HG03196 (cell line): Measurements from ENCODE around the gene DISP3.

Source experiments
- ATAC-seq: cut with Tn5 transposase; IDR thresholded peaks from one replicate; pipeline ENCODE4 v1.9.1; 2021; ENCODE audit not compliant: unreplicated experiment

DISP3 gene, protein sequence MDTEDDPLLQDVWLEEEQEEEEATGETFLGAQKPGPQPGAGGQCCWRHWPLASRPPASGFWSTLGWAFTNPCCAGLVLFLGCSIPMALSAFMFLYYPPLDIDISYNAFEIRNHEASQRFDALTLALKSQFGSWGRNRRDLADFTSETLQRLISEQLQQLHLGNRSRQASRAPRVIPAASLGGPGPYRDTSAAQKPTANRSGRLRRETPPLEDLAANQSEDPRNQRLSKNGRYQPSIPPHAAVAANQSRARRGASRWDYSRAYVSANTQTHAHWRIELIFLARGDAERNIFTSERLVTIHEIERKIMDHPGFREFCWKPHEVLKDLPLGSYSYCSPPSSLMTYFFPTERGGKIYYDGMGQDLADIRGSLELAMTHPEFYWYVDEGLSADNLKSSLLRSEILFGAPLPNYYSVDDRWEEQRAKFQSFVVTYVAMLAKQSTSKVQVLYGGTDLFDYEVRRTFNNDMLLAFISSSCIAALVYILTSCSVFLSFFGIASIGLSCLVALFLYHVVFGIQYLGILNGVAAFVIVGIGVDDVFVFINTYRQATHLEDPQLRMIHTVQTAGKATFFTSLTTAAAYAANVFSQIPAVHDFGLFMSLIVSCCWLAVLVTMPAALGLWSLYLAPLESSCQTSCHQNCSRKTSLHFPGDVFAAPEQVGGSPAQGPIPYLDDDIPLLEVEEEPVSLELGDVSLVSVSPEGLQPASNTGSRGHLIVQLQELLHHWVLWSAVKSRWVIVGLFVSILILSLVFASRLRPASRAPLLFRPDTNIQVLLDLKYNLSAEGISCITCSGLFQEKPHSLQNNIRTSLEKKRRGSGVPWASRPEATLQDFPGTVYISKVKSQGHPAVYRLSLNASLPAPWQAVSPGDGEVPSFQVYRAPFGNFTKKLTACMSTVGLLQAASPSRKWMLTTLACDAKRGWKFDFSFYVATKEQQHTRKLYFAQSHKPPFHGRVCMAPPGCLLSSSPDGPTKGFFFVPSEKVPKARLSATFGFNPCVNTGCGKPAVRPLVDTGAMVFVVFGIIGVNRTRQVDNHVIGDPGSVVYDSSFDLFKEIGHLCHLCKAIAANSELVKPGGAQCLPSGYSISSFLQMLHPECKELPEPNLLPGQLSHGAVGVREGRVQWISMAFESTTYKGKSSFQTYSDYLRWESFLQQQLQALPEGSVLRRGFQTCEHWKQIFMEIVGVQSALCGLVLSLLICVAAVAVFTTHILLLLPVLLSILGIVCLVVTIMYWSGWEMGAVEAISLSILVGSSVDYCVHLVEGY (N-terminal part only)

DNA sequence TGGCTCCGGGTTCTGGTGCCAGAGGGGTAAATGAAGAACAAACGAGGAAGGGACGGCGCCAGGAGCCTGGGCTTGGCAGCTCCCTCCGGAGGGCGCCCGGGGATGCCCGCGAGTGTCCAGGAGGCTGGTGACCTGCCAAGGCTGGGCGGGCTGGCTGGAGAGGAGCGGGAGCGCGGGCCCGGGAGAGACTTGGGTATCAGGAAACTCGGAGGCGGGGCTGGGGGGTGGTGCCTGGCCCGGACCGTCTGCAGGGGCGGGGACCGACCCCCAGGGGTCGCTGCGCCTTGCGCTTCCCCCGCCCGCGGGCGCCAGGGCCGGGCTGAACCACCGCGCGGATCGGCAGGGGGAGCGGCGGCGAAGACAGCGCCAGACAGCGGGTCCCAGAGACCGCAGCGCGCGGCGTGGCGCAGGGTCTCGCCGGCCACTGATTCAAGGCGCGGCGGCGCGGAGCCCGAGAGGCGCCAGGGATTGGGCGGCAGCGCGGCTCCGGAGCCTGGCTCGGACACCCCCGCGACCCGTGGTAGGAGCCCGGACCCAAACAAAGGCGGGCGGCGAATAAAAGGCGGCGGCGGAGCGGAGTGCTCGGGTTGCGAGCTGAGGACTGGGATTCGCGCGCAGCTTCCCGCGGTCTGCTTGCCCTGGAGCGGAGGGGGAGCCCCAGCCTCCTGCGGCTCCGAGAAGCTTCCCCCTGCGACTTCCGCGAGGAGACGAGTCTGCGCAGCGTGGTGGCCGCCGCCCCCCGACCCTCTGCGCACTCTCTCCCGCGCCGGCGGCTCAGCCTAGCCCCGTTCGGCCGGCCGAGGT, at the start of gene DISP3:
Gene DISP3, plus strand, starts transcription at position 585 of the 804 bp plus-strand sequence. CDS start 21,838 bp downstream, outside the sequence.
- peak; percentile 61 for ATAC-seq

DNA sequence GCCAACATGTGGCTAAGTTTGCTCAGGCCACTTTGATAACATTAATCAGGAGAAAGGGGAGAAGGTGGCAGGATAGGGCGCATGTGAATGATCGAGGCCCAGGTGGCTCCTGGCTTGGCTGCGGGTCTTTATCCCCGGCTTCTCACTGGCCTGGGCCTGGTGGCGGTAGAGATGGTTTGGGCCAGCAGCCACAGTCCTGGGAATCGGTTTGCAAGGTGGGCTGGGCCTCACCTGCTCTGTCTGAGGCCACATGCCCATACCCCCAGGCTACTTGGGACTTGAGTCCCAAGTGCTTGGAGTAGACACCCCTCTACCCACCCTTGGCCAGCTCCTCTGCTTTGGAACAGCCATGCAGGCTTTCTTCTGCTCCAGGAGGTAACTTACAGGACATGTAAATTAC, 49.7 kb upstream of the DISP3 start:
- ATAC-seq, result no peak

DNA sequence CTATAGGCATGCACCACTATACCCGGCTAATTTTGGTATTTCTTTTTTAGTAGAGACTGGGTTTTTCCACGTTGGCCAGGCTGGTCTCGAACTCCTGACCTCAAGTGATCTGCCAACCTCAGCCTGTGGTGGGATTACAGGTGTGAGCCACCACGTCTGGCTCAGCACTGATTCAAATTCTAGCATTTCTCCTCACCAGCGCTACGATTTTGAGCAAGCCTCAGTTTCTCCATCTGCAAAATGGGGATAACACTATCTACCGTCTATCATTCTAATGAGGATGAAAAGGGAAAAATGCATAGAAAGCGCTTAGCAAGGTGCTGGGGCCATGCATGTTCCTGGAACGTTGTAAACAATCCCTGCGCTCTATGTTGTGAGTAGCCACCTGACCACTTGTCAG, 49.0 kb upstream of the DISP3 start:
- ATAC-seq, result no peak

DNA sequence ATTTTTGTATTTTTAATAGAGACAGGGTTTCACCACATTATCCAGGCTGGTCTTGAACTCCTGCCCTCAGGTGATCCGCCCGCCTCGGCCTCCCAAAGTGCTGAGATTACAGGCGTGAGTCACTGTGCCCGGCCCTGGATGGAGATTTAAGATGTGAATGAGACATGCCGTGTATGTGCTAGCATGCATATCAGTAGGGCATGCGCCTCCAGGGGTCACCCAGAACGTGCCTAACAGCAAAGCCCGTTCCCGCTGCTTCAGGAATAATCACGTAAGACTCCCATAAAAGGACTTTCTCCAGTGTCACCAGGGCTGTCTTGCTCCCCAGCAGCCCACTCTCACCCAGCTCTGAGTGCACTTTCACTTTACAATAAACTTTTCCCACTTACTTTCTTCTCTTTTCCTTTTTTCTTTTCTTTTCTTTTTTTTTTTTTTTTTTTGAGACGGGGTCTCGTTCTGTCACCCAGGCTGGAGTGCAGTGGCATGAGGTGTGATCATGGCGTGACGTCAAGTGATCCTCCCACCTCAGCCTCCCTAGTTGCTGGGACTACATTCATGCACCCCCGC, 46.9 kb upstream of the DISP3 start:
- no peak for ATAC-seq

DNA sequence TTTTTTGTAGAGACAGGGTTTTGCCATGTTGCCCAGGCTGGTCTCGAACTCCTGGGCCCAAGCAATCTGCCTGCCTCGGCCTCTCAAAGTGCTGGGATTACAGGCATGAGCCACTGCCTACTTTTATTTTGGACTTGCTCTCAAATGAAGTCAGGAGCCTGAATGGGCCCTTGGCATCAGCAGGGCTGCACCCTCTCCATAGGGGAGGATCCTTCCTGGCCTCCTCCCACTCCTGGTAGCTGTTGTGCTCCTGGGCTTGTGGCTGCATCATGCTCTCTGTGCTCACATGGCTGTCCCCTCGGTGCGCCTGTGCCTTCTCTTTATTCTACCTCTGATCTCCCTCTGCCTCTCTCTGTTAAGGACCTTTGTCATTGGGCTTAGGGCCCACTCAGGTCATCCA, 46.4 kb upstream of the DISP3 start:
- ATAC-seq, result no peak

DNA sequence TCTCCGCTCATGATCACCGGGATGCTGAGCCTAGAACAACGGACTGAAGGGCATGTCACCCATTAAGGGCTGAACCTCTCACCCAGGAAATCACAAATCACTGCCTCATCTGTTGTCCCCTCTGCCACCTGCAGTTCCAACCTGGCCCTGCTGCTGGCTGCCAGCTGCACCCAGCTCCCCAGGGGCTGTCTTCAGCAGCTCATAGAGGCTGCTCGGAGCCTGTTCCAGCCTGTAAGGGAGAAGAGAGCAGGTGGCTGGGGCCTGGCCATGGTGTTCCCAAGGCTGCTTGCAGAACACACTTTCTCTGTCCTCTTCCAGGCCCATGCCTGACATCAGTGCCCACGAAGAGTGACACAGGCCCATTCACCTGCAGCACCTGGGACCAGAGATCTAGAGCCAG, 44.5 kb upstream of the DISP3 start:
- ATAC-seq, result no peak

DNA sequence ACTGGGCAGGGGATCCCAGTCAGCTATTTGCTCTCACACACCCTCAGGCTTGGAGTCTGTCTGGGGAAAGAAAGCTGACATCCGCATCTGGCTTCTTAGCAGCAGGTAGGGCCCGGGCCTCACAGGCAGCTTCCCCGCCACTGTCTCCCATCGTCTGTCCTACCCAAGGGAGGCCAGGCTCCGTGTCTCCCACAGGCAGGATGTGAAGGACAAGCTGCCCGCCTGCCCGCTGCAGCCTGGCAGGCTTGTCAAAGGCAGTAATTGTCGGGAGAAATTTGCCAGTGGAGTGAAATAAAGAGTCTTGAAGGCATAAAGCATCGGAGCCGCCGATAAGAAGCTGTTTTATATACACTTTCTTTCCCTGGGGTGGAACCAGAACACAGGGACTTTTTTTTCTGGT, 44.0 kb upstream of the DISP3 start:
- ATAC-seq, result no peak

DNA sequence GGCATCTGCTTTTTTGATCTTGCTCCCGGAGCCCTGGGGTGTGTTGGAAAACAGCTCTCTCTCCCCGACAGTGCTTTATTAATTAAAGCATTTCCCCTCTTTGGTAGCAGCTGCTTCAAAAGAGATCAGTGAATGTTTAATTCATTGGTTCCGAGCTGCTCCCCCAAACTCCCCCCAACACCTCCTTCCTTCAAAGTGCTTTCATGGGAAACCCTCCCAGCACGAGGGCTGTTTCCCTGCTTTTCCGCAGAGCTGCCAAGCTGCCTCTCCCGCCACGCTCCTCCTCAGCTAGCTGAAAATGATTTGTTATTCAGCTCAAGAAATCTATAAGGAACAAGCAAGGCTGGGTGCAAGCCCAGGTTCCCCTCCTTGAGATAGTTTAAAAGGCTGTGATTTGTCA, 40.0 kb upstream of the DISP3 start:
- no peak for ATAC-seq

DNA sequence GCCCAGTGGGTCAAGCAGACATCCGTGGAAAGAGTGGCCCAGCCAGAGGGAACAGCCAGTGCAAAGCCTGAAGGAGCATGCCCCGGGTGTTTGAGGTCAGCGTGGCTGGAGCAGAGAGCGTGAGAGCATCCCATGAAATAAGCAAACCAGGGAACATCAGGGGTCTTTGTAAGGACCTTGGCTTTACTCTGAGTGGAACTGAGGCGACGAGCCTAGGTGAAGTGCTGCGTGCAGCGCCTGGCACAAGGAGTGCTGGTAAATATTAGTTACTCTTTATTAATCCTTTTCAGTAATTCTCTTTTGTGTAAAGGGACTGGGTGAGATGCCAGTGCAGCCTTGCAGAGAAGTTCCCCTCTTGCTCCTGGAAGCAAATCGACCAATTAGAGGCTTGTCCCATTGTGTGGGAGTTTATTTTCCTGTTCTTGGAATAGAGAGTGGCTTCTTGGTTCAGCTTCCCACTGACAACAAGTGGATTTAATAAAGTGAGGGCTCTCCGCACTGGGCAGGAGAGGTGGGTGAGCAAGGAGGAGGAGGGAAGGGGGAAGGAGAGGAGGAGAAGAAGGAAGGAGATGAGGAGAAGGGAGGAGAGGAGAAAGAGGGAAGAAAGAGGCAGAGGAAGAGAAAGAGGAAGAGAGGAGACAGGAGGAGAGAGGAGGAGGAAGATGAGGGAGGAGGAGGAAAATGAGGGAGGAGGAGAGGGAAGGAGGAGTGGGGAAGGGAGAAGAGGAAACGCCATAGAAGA, 37.6 kb upstream of the DISP3 start:
- no peak for ATAC-seq

DNA sequence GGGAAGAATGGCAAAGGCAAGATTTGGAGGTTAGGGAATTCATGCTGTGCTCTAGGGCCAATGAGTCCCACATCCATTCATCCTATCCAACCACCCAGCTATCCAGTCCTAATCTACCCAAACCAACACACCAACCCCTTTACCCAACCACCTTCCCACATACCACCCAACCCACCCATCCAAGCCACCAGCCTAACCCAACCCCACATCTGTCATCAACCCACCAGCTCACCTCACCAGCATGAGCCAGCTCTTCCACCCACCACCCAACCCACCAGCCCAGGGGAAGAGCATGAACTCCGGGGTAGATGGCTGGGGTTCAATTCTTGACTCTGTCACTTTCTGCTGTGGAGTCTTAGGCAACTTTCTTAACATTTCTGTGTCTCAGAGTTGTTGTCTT, 35.9 kb upstream of the DISP3 start:
- no peak for ATAC-seq

DNA sequence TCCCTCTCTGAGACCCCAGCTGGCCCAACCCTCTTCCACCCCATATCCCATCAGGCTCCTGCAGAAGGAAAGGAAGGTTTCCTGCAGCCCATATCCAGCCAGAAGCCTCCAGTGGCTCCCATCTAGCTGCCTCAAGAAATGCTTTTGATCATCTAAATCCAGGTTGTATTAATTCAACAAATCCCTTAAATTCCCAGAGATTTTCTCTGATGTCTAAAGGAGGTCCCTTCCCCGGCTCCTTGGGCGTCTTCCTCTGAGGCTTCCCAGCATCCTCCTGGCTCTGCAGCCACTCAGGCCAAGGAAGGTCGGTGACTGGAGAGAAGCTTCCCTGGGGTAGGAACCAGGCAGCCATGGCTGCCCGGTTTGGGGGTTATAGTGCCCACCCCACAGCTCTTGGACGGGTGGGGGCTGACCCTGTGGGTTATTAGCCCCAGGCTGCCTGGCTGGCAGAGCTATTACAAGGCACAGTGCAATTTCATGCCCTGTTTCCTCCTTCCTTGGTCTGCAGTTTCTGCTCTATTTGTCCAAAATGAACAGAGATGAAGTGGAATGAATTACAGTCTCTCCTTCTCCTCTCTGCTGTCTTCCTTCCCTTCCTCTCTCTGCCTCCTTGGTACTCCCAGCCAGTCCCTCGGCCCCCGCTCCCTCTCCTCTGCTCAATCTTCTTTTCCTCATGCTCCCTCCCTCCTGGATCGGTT, 34.8 kb upstream of the DISP3 start:
- no peak for ATAC-seq

DNA sequence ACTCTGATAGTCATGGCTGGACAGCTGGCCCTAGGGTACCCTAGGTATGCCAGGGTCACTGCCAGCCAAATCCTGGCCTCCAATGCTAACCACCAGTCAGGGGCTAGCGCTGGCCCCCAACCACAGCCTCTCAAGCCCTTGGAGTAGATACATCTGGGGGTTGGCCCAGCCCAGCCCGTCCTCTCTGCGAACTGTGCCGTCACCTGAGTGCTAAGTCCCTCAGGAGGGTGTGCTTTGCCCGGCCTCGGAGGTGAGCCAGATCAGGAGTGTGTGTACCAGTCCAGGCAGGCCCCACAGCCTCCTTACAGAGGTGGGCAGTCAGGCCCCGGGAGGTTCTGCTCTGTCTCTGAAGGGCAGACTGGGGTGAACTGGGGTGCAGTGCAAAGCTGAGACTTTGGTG, 34.0 kb upstream of the DISP3 start:
- ATAC-seq, result no peak

DNA sequence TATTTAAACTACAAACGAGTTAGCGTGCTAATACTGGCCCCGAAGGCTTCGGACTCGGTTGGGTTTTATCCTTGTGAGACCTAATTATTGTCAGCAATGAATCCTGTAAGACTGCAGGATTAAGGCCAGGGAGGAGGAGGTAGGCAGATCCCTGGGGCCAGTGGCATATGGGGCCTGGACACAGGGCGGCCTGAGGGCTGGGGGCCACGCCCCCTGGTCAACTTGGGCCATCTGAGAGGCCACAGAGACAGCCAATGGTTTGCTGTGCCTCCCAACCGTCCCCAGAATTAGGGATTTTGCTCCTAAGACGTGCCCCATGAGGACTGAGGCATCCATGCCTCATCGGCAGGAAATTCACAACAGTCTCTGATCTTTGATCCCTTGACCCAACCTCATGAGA, 31.1 kb upstream of the DISP3 start:
- no peak for ATAC-seq

DNA sequence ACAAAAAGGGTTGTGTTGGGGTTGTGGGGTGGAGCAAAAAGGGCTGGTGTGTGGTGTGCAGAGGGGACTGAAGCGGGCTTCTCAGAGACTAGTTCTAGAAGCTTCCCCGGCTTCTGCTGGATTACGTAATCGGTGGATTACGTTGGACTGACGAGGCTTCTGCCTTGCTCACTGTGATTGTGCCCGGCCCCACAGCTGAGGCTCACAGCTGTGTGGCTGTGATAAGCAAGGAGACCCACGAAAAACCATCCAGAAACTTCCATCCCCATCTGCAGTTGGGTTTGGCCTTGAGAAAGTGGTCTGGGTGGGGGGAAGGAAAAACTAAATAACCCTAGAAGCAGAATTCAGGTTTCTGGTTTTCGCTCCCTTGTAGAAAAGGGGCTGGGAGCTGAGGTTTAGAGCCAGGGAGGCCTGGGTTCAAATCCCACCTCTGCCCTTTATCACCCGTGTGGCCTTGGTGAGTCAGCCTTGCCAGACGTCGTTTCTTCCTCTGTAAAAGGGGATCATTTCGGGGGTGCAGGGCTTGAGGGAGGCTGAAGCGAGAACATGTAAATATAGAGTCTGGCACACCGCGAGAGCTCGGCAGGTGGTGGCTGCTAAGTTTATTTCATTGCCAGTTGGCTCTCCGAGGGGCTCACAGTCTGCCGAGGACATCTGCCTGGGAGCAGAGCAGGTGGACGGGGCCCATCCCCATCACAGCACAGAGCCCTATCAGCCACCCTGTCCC, 30.4 kb upstream of the DISP3 start:
- ATAC-seq, result no peak

DNA sequence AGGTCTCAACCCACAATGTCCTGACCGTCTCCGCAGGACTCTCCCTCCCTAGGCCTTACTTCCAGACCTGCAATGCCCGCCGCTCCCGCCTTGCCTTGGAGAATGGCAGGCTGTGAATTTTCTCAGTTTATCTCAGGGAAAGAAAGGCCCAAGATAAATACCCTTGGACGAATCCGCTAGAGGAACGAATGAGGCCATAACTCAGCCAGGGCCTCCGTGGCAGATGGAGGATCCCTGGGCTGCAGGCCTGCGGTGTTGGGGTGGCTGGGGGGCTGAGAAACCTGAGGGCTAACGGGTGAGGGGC, 29.9 kb upstream of the DISP3 start:
- ATAC-seq, result no peak

DNA sequence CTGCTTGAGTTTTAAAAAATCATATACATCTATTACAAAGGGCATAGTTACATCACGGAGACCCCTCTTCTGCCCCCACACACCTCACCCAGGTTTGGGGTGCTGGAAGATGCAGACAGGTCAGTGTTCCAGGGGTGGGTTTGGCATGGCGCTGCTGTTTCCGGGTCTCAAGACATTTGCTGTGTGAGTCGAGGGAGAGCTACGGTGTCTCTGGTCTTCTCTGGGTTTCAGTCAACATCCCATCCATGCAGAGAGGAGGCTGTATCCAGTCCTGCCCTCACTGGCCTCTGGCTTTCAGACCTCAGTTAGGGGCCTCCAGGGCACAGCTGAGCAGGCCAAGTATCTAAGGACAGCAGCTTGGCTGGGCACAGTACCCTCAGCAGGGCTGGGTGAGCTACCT, 28.6 kb upstream of the DISP3 start:
- no peak for ATAC-seq

DNA sequence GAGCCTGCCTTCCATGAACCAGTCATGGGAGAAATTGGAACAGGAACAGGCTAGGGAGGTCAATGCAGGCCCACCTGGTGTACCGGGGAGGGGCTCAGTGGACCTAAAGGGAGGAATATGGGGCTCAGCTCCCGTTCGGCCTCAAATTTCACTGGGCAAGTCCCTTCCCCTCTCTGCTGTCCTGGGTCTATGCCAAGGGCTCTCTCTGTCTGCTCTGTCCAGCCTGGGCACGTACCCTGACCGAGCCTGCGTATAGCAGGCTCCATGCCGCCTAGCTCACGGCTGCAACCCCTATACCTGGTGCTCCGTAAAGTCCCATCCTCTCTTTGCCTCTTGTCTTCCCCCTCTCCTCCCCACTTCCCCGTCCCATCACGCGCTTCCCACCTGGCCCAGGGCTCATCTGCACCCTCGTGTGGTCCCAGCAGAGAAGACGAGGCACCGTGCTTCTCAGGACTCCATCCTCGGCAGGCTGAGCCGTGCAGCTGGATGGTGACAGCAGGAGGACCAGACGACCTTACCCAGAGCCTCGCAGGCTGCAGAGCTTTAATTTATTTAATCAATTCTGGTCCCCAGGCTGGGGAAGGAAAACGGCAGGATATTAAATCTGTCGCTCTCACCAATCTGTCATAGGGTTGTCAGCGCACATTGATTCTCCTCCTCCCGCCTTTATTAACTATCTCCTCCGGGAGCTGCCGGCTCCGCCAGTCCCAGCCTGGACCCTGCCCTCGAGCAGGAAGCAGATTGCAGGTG, 25.0 kb upstream of the DISP3 start:
- ATAC-seq, result no peak
